GM12891 (cell line): ENCODE results near the gene VPS18.

Source experiments
- DNase-seq: peaks from one replicate; pipeline ENCODE4 v3.0.0; 2011; ENCODE audit warnings: low spot score; ENCODE audit not compliant: insufficient read length
- FAIRE-seq: peaks from 2 replicates; lab custom pipeline; 2011; peaks lifted over from hg19 to GRCh38; lab: Jason Lieb, UNC
- PAX5 ChIP-seq: IDR thresholded peaks from 2 replicates; pipeline ENCODE4 v1.6.1; 2011; ENCODE audit warnings: low read length, moderate library complexity, mild to moderate bottlenecking; ENCODE audit not compliant: insufficient read depth, severe bottlenecking
- POLR2A ChIP-seq: IDR thresholded peaks from 2 replicates; pipeline ENCODE4 v1.6.1; 2011; ENCODE audit warnings: low read depth, low read length, control low read depth
- POLR2AphosphoS5 ChIP-seq: IDR thresholded peaks from 2 replicates; pipeline ENCODE4 v1.6.1; 2011; ENCODE audit warnings: low read depth, low read length, control low read depth
- POU2F2 ChIP-seq: IDR thresholded peaks from 2 replicates; pipeline ENCODE4 v1.6.1; 2011; ENCODE audit warnings: low read depth, mild to moderate bottlenecking, control low read depth, low read length, moderate library complexity
- SPI1 ChIP-seq: IDR thresholded peaks from 2 replicates; pipeline ENCODE4 v1.6.1; 2011; ENCODE audit warnings: low read depth, low read length, control low read depth
- TAF1 ChIP-seq: IDR thresholded peaks from 2 replicates; pipeline ENCODE4 v1.6.1; 2011; ENCODE audit warnings: low read depth, low read length, control low read depth

The VPS18 gene

GRCh38 chr15:40932156-40932555 is 37.9 kb downstream of the VPS18 start:
- DNase-seq, result no peak
- FAIRE-seq, result no peak
- no peak for TF ChIP-seq POLR2AphosphoS5
- no peak for TF ChIP-seq SPI1
- TF ChIP-seq POLR2A, result no peak
- TF ChIP-seq PAX5, result no peak
- TF ChIP-seq TAF1, result no peak
- no peak for TF ChIP-seq POU2F2

DNA sequence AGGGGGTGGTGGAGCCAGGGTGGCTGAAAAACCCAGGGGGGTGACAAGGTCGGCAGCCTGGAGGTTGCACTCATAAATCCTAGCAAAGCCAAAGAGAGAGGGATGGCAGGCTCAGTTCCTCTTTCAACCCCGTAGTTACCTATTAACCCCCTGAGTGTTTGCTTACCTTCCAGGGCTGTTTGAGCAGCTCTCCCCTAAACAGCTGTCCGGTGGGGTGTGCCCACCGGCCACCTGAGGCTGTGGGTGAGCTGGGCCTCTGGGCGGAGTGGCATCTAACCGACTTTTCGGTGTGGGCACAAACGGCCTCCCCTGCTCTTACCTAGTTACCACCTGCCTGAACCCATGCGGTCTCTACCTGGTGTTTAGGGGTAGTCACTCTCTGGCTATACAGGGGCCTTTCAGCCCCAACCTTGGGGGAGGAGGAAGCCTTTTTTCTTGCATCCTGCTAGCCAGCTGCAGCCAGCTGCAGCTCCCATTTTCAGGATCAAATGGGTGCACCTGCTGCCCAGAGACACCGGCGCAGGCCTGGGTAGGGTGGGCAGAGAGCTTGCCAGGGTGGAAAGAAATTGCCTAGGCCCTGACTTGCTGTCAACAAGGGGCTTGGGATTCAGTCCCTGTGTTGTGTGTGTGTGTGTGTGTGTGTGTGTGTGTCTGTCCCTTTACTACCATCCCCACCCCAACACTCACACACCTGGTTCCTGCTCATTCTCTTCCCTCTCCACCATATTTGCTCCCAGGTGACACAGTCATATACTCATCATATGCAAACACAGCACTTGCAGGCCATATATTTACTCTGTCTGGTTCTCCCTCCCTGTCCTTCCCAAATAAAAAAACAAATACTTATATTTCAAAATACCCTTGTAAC is 38.6 kb downstream of the VPS18 start:
- no peak for DNase-seq
- peak; percentile 74 for TF ChIP-seq SPI1
- no peak for TF ChIP-seq POLR2A
- no peak for TF ChIP-seq POLR2AphosphoS5
- no peak for TF ChIP-seq TAF1
- TF ChIP-seq POU2F2, result no peak
- no peak for FAIRE-seq

GRCh38 chr15:40933517-40933902 is 39.3 kb downstream of the VPS18 start:
- TF ChIP-seq POLR2AphosphoS5, result no peak
- no peak for TF ChIP-seq POLR2A
- no peak for TF ChIP-seq POU2F2
- no peak for TF ChIP-seq TAF1
- TF ChIP-seq PAX5, result no peak
- TF ChIP-seq SPI1, result no peak
- DNase-seq (no peak), FAIRE-seq (peak; percentile 33)

DNA sequence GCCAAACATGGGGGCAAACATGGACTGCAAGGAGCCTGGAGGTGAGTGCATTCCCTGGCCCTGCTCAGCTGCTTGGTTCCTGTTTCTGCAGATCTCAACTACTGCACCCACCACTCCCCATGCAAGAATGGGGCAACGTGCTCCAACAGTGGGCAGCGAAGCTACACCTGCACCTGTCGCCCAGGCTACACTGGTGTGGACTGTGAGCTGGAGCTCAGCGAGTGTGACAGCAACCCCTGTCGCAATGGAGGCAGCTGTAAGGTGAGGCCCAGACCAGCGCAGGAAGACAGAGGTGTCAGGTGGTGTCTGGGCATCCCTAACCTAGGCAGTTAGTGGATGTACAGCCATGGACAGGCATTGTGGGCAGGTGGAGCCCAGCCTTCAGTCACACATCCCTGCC is 40.2 kb downstream of the VPS18 start:
- TF ChIP-seq PAX5 (no peak), POLR2AphosphoS5 (no peak), POU2F2 (no peak), POLR2A (no peak), SPI1 (no peak), TAF1 (no peak)
- DNase-seq, result no peak
- no peak for FAIRE-seq

- FAIRE-seq (no peak), DNase-seq (no peak)
- TF ChIP-seq POLR2A (no peak), POU2F2 (no peak), POLR2AphosphoS5 (no peak), SPI1 (no peak), TAF1 (no peak), PAX5 (no peak)
Measured at GRCh38 chr15:40936234-40936708, 42.0 kb downstream of the VPS18 start.

DNA sequence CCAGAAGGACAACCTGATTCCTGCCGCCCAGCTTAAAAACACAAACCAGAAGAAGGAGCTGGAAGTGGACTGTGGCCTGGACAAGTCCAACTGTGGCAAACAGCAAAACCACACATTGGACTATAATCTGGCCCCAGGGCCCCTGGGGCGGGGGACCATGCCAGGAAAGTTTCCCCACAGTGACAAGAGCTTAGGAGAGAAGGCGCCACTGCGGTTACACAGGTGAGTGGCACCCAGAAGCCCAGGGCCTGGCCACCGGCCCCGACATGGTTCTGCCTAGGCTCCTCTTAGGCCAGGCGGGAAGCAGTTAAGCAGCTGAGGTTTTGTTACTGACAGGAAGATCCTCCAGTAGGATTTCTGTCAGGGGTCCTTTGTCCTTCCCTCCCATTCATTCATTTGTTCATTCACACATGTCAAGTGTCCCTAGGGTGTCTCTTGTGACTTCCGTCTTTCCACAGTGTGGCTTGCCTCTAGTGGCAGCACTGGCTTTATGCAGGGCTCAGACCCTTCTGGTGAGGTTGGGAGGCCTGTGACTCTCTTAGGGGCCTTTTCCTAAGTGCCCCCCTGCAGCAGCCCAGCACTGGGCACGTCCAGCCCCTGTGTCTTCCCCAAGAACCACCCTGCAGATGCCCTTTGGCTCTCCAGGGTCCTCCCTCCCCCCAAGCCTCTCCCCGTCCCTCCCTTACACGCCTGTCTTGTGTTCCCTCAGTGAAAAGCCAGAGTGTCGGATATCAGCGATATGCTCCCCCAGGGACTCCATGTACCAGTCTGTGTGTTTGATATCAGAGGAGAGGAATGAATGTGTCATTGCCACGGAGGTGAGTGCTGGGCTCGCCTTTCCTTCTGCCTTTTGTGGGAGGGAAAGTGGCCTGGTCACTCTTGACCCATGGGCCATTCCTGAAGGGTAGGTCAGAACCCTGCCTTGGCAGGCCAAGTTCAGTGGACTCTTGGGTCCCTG is 42.7 kb downstream of the VPS18 start:
- no peak for TF ChIP-seq SPI1
- DNase-seq (no peak), FAIRE-seq (no peak)

DNA sequence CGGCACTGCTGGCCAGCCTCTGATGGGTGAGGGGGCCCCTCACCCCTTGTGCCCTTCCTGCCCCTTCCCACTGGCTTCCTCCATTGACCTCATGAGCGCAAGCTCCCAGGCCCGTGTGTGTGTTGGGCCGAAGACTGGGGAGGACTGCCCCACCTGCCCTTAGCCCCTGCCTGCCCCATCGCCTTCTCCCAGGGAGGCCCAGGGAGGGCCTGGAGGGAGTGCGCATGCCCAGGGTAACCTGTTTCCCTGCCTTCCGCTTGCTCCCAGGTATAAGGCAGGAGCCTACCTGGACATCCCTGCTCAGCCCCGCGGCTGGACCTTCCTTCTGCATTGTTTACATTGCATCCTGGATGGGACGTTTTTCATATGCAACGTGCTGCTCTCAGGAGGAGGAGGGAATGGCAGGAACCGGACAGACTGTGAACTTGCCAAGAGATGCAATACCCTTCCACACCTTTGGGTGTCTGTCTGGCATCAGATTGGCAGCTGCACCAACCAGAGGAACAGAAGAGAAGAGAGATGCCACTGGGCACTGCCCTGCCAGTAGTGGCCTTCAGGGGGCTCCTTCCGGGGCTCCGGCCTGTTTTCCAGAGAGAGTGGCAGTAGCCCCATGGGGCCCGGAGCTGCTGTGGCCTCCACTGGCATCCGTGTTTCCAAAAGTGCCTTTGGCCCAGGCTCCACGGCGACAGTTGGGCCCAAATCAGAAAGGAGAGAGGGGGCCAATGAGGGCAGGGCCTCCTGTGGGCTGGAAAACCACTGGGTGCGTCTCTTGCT is 43.7 kb downstream of the VPS18 start:
- FAIRE-seq, result no peak
- no peak for DNase-seq
- TF ChIP-seq POU2F2, result no peak
- no peak for TF ChIP-seq POLR2AphosphoS5

- DNase-seq, result no peak
- no peak for TF ChIP-seq TAF1
- TF ChIP-seq SPI1, result no peak
- no peak for TF ChIP-seq POLR2A
- no peak for TF ChIP-seq POU2F2
- TF ChIP-seq POLR2AphosphoS5, result no peak
- TF ChIP-seq PAX5, result no peak
- no peak for FAIRE-seq
Measured at GRCh38 chr15:40938536-40938870, 44.3 kb downstream of the VPS18 start.

DNA sequence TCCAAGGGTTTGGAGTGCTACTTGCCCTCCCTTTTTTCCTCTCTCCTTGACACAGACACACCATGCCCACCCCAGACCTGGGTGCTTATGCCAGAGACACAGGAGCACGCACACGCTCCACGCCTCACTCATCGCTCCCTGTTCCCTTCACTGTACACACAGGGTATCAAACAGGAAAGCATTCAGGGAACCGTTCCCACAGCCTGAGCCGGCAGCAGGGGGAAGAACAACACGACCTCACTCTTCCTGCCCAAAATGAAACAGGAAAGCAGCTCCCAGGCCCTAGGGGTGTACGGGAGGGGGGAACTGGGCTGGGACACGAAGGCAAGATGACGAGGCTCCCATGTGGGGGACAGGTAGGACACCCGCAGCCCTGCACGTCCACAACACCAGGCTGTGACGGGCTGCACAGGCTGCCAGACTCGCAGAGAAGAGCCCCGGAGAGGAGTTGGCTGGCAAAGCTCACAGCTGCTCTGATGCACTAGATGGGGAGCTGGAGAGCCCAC is 46.1 kb downstream of the VPS18 start:
- DNase-seq (no peak), FAIRE-seq (peak; percentile 48)
- no peak for TF ChIP-seq POLR2A
- no peak for TF ChIP-seq TAF1
- no peak for TF ChIP-seq POU2F2
- TF ChIP-seq POLR2AphosphoS5, result no peak
- TF ChIP-seq PAX5, result no peak
- no peak for TF ChIP-seq SPI1
